ENCODE data around the gene PTPRJ. TPM values are rescaled to one million over a fixed set of nuclear protein-coding genes. Genes with fewer than 3 reads are reported as not detected.

Gene PTPRJ
- total RNA-seq, 1 donor from 2014 or later, result 18.6 TPM

DNA sequence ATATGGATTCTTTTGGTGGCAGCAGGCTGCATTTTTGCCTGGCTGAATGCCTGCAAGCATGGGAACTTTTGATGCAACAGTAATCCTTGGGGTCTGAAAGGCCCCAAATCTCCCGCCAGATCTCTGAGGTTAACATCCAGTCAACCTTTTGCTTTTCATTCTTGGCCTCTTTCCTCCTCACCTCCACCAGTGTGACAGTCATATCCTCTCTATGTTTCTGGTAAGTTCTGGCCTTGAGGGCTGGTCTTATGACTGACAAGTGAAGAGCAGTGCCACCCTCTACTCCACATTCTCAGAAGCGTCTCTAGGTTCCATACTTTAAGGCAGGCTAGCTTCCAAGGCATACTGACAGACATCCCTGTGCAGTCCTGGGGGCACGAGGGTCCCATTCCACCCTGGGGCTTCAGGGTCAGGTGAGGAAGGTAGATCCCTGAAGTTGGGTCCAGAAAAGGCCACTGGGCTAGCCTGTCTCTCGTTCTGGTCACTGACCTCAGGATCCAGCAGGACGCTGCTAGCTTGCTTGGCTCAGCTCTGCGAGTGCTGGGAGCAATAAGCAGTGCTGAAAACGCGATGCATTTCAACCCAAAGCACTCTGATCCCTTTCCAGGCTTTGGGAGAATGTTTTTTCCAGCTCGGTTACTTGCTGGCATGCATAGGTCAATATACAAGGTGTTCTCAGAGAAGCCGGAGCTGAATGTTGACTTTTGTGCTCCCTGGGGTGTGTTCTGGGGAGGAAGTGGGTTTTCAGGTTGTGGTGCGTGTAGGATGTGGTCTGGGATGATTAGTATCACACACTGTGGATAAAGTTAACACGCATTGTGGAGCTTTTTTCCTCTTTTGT is 75.2 kb downstream of the PTPRJ start:
- Mint-ChIP-seq H3K27ac (peak overlapping the region; percentile 84), H3K27me3 (no peaks in the 10 kb centered on the region), H3K4me1 (ENCODE audit: unreplicated experiment) (peaks cover 45% of the 10 kb centered on the region), H3K9me3 (peaks cover 5% of the 10 kb centered on the region), H3K4me3 (peak overlapping the region; percentile 32), H3K36me3 (no peaks in the 10 kb centered on the region)
- DNase-seq (ENCODE audit: extremely low spot score, unreplicated experiment), result no peak
- TF ChIP-seq, protein P1, sequence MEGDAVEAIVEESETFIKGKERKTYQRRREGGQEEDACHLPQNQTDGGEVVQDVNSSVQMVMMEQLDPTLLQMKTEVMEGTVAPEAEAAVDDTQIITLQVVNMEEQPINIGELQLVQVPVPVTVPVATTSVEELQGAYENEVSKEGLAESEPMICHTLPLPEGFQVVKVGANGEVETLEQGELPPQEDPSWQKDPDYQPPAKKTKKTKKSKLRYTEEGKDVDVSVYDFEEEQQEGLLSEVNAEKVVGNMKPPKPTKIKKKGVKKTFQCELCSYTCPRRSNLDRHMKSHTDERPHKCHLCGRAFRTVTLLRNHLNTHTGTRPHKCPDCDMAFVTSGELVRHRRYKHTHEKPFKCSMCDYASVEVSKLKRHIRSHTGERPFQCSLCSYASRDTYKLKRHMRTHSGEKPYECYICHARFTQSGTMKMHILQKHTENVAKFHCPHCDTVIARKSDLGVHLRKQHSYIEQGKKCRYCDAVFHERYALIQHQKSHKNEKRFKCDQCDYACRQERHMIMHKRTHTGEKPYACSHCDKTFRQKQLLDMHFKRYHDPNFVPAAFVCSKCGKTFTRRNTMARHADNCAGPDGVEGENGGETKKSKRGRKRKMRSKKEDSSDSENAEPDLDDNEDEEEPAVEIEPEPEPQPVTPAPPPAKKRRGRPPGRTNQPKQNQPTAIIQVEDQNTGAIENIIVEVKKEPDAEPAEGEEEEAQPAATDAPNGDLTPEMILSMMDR (conservative IDR thresholded peaks at IDR 0.05), result no peak

DNA sequence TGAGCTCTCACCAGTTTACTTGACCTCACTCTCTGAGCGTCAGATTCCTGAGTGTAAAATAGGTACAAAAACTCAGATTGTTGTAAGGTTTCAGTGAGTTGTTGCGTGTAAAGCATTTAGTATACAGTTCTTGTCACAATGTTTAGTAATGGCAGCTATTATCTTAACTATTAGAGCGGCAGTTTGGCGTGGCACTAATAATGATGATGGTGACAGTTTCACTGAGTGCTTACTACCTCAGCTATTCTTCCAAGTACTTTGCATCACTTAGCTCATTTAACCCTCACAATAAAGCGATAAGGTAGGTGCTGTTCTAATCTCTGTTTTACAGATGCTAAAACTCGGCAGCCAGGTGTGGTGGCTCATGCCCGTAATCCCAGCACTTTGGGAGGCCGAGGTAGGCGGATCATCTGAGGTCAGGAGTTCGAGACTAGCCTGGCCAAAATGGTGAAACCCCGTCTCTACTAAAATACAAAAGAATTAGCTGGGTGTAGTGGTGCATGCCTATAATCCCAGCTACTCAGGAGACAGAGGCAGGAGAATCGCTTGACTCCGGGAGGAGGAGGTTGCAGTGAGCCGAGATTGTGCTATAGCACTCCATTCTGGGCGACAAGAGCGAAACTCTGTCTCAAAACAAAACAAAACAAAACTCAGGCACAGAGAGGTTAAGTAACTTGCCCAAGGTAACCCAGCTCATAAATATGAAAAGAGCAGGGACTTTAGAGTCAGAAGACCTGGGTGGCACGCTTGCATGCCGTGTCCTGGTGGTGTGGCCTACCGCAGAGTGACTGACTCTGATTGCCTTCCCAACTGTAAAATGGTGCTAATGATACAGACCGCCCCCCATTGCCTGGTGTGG is 76.2 kb downstream of the PTPRJ start:
- no peak for DNase-seq (ENCODE audit: extremely low spot score, unreplicated experiment)
- TF ChIP-seq, protein P1 (conservative IDR thresholded peaks at IDR 0.05), result no peak
- Mint-ChIP-seq H3K4me3 (no peak overlapping the region), H3K27me3 (no peaks in the 10 kb centered on the region), H3K9me3 (peaks cover 5% of the 10 kb centered on the region), H3K27ac (peak overlapping the region; percentile 84), H3K36me3 (no peaks in the 10 kb centered on the region), H3K4me1 (ENCODE audit: unreplicated experiment) (peaks cover 45% of the 10 kb centered on the region)

DNA sequence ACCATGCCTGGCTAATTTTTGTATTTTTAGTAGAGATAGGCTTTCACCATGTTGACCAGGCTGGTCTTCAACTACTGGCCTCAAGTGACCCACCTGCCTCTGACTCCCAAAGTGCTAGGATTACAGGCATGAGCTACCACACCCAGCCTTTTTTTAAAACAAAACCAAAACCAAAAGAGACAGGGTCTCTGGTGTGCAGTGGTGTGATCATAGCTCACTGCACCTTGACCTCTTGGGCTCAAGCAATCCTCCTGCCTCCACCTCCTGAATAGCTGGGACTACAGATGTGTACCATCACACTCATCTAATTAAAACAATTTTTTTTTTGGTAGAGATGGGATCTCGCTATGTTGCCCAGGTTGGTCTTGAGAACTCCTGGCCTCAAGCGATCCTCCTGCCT is 77.7 kb downstream of the PTPRJ start:
- no peaks in the 10 kb centered on the region for H3K9me3 Mint-ChIP-seq
- peak overlapping the region; percentile 65 for H3K27ac Mint-ChIP-seq
- peaks cover 39% of the 10 kb centered on the region for H3K4me1 Mint-ChIP-seq (ENCODE audit: unreplicated experiment)
- no peaks in the 10 kb centered on the region for H3K27me3 Mint-ChIP-seq
- H3K36me3 Mint-ChIP-seq, result no peaks in the 10 kb centered on the region
- TF ChIP-seq, protein P1 (conservative IDR thresholded peaks at IDR 0.05), result no peak
- no peak for DNase-seq (ENCODE audit: extremely low spot score, unreplicated experiment)
- no peak overlapping the region for H3K4me3 Mint-ChIP-seq

DNA sequence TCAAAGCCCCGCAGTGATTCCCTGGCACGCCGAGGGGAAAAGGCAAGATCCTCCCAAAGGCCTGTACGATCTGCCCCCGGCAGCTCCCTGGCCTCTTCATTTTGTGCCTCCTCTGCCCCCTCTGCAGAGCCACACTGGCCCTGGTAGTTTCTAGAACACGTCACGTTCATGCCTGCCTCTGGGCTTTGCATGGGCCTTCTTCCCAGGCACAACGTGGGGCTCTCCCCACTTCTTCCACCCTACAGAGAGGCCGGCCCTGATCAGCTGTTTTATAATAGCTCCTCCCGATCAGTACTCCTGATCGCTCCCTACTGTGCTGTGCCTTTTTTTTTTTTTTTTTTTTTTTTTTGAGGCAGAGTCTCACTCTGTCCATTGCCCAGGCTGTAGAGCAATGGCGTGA is 78.4 kb downstream of the PTPRJ start:
- Mint-ChIP-seq H3K4me3 (no peak overlapping the region), H3K9me3 (no peaks in the 10 kb centered on the region), H3K4me1 (ENCODE audit: unreplicated experiment) (peaks cover 45% of the 10 kb centered on the region), H3K36me3 (no peaks in the 10 kb centered on the region), H3K27me3 (no peaks in the 10 kb centered on the region), H3K27ac (peak overlapping the region; percentile 65)
- DNase-seq (ENCODE audit: extremely low spot score, unreplicated experiment), result no peak
- TF ChIP-seq, protein P1 (conservative IDR thresholded peaks at IDR 0.05), result no peak

DNA sequence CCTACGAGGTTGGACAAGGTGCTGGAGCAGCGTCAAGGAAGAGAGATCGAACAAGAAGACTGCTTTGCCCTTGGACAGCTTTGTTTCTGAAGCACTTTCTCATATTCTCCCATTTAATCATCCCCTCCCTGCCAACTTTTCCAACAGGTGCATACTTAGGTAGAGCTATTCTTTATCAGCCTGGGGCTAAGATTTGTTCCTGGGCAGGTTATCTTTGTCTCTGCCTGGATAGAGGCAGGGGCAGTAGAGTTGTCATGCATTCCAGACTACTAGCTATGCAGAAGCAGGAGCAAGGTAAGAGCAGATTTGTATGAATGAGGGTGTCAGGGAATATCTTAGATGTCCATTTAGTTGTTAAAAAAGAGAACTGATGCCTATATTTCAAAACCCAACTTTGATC is 82.3 kb downstream of the PTPRJ start:
- H3K4me3 Mint-ChIP-seq, result peak overlapping the region; percentile 68
- peak overlapping the region; percentile 97 for H3K27ac Mint-ChIP-seq
- no peaks in the 10 kb centered on the region for H3K36me3 Mint-ChIP-seq
- TF ChIP-seq, protein P1 (conservative IDR thresholded peaks at IDR 0.05), result no peak
- DNase-seq (ENCODE audit: extremely low spot score, unreplicated experiment), result no peak
- H3K4me1 Mint-ChIP-seq (ENCODE audit: unreplicated experiment), result peaks cover 37% of the 10 kb centered on the region
- no peaks in the 10 kb centered on the region for H3K27me3 Mint-ChIP-seq
- H3K9me3 Mint-ChIP-seq, result no peaks in the 10 kb centered on the region

All from type B pancreatic cell (in vitro differentiated cells).